HG03432 (cell line): ENCODE data around the gene TMC1.
"Not testable (repeated sequence)": the region's sequence is repeated elsewhere in the genome, so short reads cannot be mapped to it uniquely, and the experiment has no call there.

Experiments used
- ATAC-seq: cut with Tn5 transposase; IDR thresholded peaks from one replicate; pipeline ENCODE4 v1.9.1; 2021; ENCODE audit warnings: mild to moderate bottlenecking, moderate library complexity; ENCODE audit not compliant: unreplicated experiment

The TMC1 gene

DNA sequence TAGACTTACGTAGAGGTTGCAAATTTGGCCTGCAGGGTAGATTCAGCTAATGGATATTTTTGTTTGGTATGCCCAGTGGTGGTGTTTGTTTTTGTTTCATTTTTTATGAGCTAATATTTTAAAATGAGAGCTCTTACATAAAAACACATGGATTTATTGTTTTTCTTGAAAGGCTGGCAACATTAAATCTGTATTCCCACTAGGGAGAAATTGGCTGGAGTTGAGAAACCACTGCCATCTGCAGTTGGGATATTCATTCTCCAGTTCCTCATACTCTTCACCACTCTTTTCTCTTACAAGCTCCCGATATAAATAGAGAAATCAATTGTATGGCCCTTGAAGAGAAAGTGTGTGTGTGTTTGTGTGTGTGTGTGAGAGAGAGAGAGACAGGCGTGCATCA is 288.2 kb downstream of the TMC1 start:
- no peak for ATAC-seq

- no peak for ATAC-seq
Observed at GRCh38 chr9:72812559-72813111, 291.2 kb downstream of the TMC1 start.

DNA sequence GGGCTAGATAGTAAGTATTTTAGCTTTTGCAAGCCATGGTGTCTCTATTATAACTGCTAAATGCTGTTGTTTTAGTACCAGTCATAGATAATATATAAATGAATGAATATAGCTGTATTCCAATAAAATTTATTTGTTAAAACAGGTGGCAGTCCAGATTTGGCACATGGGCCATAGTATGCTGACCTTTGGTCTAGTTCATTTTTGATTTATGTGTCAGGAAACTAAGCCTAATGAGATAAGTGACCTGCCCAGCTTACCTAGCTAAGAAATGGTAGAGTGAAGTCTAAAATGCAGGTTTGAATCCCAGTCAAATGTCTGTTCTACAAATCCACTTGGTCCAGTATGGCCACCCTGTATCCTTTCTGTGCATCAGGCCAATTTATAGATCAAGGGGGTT is 292.1 kb downstream of the TMC1 start:
- no peak for ATAC-seq

GRCh38 chr9:72814083-72814597 is 292.7 kb downstream of the TMC1 start:
- ATAC-seq, result no peak

GRCh38 chr9:72816666-72817065 is 295.3 kb downstream of the TMC1 start:
- no peak for ATAC-seq

DNA sequence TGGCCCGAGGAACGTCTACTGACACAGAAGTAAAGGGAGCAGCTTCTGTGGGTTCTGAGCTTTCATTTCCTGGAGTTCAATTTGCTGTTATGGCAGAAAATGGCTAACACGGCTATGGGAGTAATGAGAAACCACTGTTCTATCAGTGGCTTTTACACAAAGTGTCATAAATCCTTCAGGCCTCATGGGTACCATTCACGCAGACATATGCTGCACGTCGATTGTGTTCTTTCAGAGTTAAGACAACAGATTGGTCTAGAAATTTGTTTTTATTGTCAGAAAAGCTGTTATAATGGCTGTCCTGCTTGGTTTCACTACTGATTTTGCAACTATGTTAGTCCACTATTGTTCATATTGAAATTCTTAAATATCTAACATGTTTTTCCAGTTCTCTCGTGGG is 296.0 kb downstream of the TMC1 start:
- ATAC-seq, result no peak

DNA sequence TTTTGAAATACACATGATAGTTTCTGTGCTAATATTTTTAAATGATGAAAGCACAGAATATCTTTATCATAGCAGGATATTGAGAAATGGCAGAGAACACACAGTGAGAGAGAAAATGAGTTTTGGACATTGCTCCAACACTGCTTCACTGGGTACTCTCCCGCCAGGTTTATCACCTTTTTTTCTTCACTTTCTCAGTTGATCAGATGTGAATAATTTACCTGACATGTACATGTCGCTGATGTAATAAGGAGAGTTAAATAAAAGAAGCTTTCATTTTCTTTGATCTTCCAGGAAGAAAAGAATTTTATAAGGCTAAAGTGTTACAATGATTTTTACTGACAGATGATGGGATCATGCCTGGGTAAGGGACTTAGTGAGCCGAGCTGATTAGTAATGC is 297.0 kb downstream of the TMC1 start:
- ATAC-seq, result no peak

DNA sequence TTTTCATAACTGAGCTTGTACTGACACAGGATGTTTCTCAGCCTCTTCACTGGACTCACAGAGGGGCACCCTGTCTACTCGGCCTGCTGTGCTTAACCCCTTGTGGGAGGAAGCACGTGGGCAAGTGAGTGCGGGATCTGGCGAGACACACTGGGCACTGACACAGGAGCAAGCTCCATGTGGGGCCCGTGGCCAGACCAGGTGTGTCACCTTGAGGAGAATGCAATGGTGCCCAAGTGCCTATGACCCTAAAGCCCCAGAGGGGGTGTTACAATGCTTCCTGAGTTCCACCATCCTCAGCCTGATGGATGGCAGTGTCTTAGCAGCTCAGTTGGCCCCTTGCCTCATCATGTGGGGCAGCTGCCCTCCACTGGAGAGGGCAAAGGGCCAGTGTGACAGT is 302.6 kb downstream of the TMC1 start:
- no peak for ATAC-seq

GRCh38 chr9:72826996-72827949 is 305.9 kb downstream of the TMC1 start:
- no peak for ATAC-seq

DNA sequence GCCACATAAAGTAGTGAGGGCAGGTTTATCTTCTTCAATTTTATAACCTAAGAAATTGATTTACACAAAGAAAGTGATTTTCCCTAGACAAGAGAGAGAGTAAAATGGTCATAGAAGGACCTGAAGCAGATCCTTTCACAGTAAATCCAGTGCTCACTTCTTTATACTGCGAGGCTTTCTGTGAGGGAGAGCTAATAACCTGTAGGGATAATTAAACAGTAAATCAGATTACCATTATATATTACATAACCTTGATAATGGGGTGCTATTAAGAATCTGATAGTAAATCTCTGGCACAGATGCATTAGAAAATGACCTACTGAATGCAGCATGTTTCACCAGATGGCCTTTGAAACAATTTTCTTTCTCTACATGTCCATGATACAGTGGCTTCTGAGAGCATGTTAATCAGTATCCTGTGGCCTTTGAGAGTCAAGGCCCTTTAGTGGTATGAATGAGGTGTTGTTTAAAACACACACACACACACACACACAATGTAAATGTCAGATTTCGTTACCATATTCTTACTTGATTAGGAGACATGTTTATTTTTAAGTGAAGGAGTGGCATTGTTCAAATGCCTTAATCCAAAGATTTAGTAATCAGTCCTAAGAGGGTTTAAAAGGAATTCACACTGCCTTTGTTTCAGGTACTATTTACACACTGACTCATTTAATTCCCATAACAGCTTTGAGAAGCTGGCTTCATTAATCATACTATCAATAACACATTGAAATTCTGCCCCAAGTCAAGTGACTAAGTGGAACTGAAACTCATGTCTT is 306.7 kb downstream of the TMC1 start:
- no peak for ATAC-seq

- no peak for ATAC-seq
Observed at GRCh38 chr9:72834994-72835393, 313.6 kb downstream of the TMC1 start.

- no peak for ATAC-seq
Observed at GRCh38 chr9:72836790-72837189, 315.4 kb downstream of the TMC1 start.

DNA sequence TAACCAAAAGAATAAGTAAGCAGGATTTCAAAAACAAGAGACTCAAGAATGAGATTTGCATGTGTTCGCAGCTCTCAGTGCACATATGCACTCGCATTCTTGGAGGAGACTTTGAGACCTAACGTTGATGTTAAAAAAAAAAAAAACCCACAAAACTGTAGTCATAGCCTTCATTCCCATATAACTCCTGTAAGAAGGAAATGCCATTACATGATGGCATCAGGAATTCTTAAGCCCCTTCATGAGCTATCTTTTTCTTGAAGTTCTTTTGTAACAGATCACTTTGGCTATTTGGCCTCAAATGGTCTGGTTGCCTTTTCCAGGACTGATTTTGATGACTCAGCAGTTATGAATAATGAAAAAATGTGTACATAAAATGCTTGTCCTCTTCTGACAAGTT is 317.7 kb downstream of the TMC1 start:
- no peak for ATAC-seq

DNA sequence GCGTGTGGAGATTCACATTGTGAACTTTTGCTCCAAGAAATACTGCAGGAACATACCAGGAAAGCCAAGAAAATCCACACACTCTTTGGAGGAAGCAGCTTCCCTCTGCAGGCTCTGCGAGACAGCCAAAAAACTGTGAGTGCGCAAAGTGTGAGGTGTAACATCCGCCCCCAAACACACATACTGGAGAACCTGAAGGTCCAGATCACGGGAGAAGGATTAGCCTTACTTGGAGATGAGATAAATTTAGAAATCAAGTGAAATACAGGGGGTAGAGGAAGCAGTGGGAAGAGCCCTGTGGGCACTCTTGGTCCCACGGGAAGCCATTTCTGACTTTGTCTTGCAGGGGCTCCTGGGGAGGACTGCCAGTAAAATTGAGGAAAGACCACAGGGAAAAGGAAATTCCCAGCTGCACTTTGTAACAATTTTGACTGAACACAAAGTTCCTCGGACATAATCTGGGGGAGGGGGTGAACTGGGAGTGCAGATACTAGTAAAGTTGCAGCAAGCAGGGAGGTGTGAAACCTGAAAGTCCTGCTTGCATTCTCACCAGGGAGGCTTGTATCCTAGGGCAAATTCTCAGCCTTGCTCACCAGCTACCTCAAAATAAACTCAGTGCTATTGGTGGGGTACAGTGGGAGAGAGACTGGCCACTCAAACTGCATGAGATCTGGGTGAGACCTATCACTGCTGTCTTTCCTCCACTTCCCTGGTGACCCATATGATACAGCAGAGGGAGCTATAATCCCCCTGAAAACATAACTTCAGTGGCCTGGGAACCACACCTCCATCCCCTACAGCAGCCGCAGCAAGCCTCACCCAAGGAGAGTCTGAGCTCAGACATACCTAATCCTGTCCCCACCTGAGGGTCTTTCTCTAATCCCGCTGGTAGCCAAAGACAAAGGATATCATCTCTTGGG is 322.4 kb downstream of the TMC1 start:
- ATAC-seq, result no peak

GRCh38 chr9:72844440-72844768 is 323.0 kb downstream of the TMC1 start:
- ATAC-seq, result no peak

- ATAC-seq, result not testable (repeated sequence)
Observed at GRCh38 chr9:72845052-72845451, 323.6 kb downstream of the TMC1 start.

- not testable (repeated sequence) for ATAC-seq
Observed at GRCh38 chr9:72850209-72850608, 328.8 kb downstream of the TMC1 start.

DNA sequence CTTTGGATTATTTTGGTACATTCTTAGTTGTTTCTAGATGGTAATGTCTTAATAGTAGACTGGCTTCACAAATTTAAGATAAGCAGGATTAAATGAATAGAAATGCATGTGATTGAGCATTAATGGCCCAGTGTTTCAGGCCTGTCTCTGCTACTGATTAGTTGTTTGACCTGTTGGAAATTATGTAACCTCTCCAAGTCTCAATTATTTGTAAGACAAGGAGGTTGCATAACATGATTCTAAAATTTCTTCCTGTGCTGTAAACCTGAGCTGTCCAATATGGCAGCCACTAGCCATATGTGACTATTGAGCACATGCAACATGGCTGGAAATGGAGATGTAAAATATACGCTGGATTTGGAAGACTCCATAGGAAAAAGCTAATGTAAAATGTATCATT is 333.9 kb downstream of the TMC1 start:
- no peak for ATAC-seq

DNA sequence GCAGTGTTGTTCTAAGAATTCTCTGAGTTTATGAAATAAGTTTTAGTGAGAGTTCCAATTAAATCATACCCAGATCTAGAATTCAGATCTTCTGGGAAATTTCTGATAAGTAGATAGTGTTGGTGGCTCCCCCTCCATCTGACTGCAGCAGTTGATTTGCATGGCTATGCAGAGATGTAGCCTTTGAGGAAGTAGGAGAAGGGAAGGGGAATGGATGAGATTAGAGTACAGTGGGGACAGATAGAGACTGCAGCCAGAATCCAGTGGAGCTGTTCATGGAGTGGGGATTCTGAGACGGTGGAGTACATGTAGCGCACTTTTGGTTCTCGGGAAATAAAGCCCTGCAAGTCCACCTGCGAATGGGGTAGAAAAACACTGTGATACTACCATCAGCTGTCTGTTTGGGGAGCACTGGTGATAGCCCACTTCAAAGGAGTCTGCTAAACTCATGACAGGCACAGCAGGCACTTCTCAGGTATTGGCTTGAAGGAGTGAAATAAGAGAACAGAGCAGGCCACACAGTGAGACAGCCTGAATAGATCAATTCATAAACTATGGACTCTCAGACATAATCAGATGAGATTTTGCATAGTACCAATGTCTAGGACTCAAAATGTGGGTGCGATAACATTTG is 334.6 kb downstream of the TMC1 start:
- no peak for ATAC-seq

GRCh38 chr9:72856972-72857623 is 335.7 kb downstream of the TMC1 start:
- peak; percentile 61 for ATAC-seq
